ENCODE measurements around the gene ARMC9.

GRCh38 chr2:231308219-231308618, 109.8 kb downstream of the ARMC9 start:
- no peak for TF ChIP-seq CTCF (IDR thresholded peaks at IDR 0.05)
- no peak for TF ChIP-seq POLR2A (IDR thresholded peaks at IDR 0.05)

All from lower leg skin (tissue), 3 donors.